PFSK-1 (cell line): Measurements from ENCODE around the gene NAALADL1.

Experiments
- FOXP2 ChIP-seq: optimal IDR thresholded peaks from 2 replicates; pipeline ENCODE3; 2011; ENCODE audit warnings: borderline replicate concordance, control low read depth, inconsistent platforms; ENCODE audit not compliant: insufficient read depth; ENCODE audit errors: extremely low read length, extremely low read depth
- POLR2AphosphoS5 ChIP-seq: IDR thresholded peaks from 2 replicates; pipeline ENCODE4 v1.6.1; 2012; ENCODE audit warnings: low read depth, mild to moderate bottlenecking, control low read depth, low read length, moderate library complexity
- REST ChIP-seq, 2 experiments: IDR thresholded peaks; 2 replicates each; pipeline versions ENCODE4 v1.6.1 to v1.8.0; 2011 to 2012; ENCODE audit warnings: low read depth in 2 of 2, low read length in 2 of 2, control low read depth in 1 of 2, inconsistent platforms in 1 of 2, mild to moderate bottlenecking in 1 of 2, moderate library complexity in 1 of 2; ENCODE audit not compliant: insufficient read depth in 1 of 2
- SIN3A ChIP-seq: IDR thresholded peaks from 2 replicates; pipeline ENCODE4 v1.6.1; 2012; ENCODE audit warnings: mild to moderate bottlenecking, low read length, moderate library complexity, borderline replicate concordance; ENCODE audit not compliant: insufficient read depth
- TAF1 ChIP-seq: IDR thresholded peaks from 2 replicates; pipeline ENCODE4 v1.6.1; 2012; ENCODE audit warnings: low read length, control low read depth, borderline replicate concordance; ENCODE audit not compliant: insufficient read depth

Gene NAALADL1

GRCh38 chr11:65008016-65008415 lies 50.3 kb downstream of the NAALADL1 start:
- TF ChIP-seq SIN3A: no peak
- no peak for TF ChIP-seq REST (IDR thresholded peaks at IDR 0.05; ENCODE audit: insufficient read depth in 1 of 2, low read depth in 2 of 2, low read length in 2 of 2)
- no peak for TF ChIP-seq POLR2AphosphoS5
- no peak for TF ChIP-seq FOXP2
- TF ChIP-seq TAF1: no peak

GRCh38 chr11:65003282-65003681 lies 55.1 kb downstream of the NAALADL1 start:
- no peak for TF ChIP-seq FOXP2
- peak; percentile 87 to 94 for TF ChIP-seq REST (IDR thresholded peaks at IDR 0.05; ENCODE audit: insufficient read depth in 1 of 2, low read depth in 2 of 2, low read length in 2 of 2)
- TF ChIP-seq TAF1: no peak
- TF ChIP-seq SIN3A: no peak

- no peak for TF ChIP-seq FOXP2
- TF ChIP-seq POLR2AphosphoS5: no peak
- no peak for TF ChIP-seq TAF1
- TF ChIP-seq REST (IDR thresholded peaks at IDR 0.05; ENCODE audit: insufficient read depth in 1 of 2, low read depth in 2 of 2, low read length in 2 of 2): no peak
- no peak for TF ChIP-seq SIN3A
These were observed 55.6 kb downstream of the NAALADL1 start for GRCh38 chr11:65002706-65003105.

- no peak for TF ChIP-seq REST (IDR thresholded peaks at IDR 0.05; ENCODE audit: insufficient read depth in 1 of 2, low read depth in 2 of 2, low read length in 2 of 2)
- TF ChIP-seq SIN3A: no peak
- no peak for TF ChIP-seq POLR2AphosphoS5
- TF ChIP-seq FOXP2: no peak
- no peak for TF ChIP-seq TAF1
These were observed 58.9 kb downstream of the NAALADL1 start for GRCh38 chr11:64999478-64999877.

GRCh38 chr11:64998690-64999431 lies 59.5 kb downstream of the NAALADL1 start:
- TF ChIP-seq FOXP2 (no peak), TAF1 (no peak), SIN3A (no peak), REST (IDR thresholded peaks at IDR 0.05; ENCODE audit: insufficient read depth in 1 of 2, low read depth in 2 of 2, low read length in 2 of 2) (no peak)
